HFF-Myc (cell line): ENCODE results near the gene SLC1A4.

Experiments
- DNase-seq: peaks from one replicate; pipeline ENCODE4 v3.0.0-alpha.2; 2011; ENCODE audit warnings: low read depth; ENCODE audit errors: extremely low read depth
- H3K4me3 ChIP-seq: replicated peaks from 2 replicates; pipeline ENCODE4 v1.5.1; 2011; ENCODE audit warnings: low read depth, mild to moderate bottlenecking, control low read depth, low read length
- TF ChIP-seq, protein P1 (sequence below): IDR thresholded peaks from 2 replicates; pipeline ENCODE4 v1.5.1; 2012; ENCODE audit warnings: mild to moderate bottlenecking, low read depth, low read length, control low read depth; ENCODE audit errors: missing control alignments

SLC1A4 gene

DNA sequence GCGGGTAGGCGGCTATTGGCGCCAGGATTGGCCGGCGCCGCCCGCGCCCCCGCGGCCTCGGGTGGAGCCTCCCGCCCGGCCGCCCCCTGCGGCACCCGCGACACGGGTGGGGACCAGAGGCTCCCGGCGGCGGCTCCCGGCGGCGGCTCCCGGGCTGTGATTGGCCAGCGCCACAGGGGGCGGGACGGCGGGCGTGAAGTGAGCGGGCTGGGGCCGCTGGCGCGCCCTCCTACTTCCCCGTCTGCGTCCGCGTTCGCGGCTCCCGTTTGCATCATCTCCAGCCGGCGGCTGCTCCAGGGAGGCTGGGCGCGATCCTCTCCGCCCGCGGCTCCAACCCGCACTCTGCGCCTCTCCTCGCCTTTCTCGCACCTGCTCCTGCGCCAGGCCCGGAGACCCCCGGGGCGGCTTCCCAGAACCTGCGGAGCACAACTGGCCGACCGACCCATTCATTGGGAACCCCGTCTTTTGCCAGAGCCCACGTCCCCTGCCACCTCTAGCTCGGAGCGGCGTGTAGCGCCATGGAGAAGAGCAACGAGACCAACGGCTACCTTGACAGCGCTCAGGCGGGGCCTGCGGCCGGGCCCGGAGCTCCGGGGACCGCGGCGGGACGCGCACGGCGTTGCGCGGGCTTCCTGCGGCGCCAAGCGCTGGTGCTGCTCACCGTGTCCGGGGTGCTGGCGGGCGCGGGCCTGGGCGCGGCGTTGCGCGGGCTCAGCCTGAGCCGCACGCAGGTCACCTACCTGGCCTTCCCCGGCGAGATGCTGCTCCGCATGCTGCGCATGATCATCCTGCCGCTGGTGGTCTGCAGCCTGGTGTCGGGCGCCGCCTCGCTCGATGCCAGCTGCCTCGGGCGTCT, at the start of gene SLC1A4:
TSS of gene SLC1A4 (plus strand) at position 274 of the 856 bp plus-strand sequence. CDS start at position 519, 245 bp downstream.
- TF ChIP-seq, protein P1, sequence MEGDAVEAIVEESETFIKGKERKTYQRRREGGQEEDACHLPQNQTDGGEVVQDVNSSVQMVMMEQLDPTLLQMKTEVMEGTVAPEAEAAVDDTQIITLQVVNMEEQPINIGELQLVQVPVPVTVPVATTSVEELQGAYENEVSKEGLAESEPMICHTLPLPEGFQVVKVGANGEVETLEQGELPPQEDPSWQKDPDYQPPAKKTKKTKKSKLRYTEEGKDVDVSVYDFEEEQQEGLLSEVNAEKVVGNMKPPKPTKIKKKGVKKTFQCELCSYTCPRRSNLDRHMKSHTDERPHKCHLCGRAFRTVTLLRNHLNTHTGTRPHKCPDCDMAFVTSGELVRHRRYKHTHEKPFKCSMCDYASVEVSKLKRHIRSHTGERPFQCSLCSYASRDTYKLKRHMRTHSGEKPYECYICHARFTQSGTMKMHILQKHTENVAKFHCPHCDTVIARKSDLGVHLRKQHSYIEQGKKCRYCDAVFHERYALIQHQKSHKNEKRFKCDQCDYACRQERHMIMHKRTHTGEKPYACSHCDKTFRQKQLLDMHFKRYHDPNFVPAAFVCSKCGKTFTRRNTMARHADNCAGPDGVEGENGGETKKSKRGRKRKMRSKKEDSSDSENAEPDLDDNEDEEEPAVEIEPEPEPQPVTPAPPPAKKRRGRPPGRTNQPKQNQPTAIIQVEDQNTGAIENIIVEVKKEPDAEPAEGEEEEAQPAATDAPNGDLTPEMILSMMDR = no peak
- H3K4me3 ChIP-seq = peak within 1 kb of the TSS; percentile 66
- DNase-seq = peak; percentile 33

DNA sequence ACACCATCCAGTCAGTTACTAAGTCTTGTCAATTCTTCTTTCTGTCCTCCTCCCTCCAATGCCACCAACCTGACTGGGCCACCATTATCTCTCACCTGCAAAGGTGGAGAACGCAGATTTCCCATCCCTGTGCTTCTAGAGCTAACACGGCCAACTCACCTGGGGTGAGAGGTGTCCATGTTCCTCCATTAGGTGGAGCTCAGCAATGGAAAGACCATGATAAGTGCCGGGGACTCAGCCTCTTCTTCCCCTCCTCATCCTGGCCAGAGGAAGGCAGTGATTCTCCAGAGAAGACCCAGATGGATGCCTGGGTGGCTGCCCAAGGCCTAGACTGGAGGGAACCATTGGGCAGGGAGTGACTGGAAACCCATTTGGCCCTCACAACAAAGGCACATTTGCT, 48.1 kb upstream of the SLC1A4 start:
- no peak overlapping the region for H3K4me3 ChIP-seq
- TF ChIP-seq, protein P1 = no peak
- no peak for DNase-seq

DNA sequence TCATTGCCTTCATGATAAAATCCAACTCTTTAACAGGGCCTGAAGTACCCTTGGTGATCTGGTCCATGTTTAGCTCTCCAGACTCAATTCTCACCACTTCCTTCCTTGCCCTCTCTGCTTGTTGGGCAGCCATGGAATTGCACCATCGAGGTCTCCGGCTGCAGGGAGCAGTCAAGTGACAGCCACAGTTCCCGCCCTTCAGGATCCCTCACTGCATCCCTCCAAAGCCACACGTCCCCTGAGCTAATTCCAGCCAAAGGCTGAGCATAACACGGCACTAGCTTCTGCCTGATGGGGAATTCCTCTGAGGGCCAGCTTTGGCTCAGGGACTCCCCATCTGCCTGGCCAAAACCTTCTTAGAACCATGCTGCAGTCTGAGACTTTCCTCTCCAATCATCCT, 47.4 kb upstream of the SLC1A4 start:
- no peak for DNase-seq
- no peak overlapping the region for H3K4me3 ChIP-seq
- TF ChIP-seq, protein P1 = no peak

DNA sequence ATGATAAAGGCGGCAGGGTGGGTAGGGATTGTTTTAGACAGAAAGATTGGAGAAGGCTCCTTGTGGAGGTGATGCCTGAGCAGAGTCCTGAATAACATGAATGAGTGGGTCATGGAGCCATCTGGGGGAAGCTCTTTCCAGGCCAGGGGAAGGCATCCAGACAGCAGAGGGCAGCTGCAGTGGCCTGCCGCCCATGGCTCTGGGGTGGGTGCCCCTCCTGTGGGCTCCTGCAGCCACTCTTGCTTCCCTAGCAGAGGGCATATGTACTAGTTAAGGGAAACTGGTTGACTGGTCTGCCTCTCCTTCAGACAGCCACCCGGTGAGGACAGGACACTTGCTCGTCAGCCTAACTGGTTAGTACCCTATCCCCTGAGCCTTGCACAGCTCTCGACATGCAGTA, 46.5 kb upstream of the SLC1A4 start:
- no peak for DNase-seq
- H3K4me3 ChIP-seq = no peak overlapping the region
- TF ChIP-seq, protein P1 = no peak

DNA sequence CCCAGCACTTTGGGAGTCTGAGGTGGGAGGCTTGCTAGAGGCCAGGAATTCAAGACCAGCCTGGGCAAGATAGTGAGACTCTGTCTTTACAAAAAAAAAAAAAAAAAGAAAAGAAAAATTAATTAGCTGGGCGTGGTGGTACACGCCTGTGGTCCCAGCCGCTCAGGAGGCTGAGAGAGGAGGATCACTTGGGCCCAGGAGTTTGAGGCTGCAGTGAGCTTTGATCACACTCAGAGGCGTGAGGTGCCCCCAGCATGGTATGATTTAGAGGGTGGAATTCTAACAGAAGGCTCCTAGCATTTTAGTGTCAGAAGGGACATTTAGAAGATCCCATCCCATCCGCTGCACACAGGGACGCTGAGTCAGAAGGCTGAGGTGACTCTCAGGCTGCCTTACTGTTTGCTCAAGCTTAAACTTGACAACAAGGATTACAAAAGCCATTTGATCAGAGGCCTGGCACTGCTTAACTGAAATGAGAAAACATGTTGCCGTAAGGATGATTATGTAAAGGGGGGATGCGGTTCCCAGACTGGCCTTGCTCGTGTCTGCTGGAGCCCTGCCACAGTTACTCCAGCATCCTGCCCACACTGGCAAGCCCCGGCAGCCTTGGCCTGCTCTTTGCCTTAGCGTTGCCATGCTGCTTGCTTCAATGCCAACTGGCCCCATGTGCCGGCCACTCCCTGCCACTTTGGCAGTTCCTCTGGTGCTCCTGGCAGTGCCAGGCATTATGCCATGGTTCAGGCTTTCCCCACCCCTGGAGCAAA, 45.6 kb upstream of the SLC1A4 start:
- TF ChIP-seq, protein P1 = no peak
- peak; percentile 10 for DNase-seq
- no peak overlapping the region for H3K4me3 ChIP-seq

DNA sequence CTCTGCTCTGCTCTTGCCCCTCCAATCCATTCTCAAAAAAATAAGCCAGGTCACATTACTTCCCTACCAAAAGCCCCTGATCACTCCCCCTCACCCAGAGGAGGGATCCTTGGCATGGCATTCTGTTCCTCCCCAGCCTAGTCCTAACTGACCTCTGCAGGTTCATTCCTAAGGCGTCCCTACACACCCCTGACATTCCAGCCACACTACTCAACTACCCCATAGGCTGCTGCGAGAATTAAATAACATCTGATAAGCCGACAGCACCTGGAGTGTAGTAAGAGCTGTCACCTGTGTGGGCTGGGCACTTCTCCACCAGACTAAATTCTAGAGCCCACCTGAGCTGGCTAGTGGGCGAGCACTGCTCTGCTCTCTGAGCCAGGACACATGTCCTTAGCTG, 44.7 kb upstream of the SLC1A4 start:
- no peak for DNase-seq
- H3K4me3 ChIP-seq = no peak overlapping the region
- TF ChIP-seq, protein P1 = no peak
